ENCODE data around the gene MAK.
"Not testable (repeated sequence)": the region's sequence is repeated elsewhere in the genome, so short reads cannot be mapped to it uniquely, and the experiment has no call there.

The MAK gene

DNA sequence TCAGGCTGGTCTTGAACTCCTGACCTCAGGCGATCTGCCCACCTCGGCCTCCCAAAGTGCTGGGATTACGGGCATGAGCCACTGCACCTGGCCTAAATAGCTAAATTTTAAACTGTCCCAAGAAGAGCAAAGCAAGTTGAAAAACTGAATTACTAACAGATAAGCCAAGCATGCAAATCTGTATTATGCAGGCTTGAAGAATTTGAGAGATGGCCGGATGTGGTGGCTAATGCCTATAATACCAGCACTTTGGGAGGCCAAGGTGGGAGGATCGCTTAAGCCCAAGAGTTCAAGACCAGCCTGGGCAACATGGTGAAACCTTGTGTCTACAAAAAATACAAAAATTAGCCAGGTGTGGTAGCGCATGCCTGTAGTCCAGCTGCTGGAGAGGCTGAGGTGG, 24.2 kb downstream of the MAK start:
- ChIA-PET CTCF (interaction anchor here (0.7 kb wide), 1 partner anchor 46 kb away, joined by 3 read pairs; no protein-coding TSS in a partner anchor), POLR2A (interaction anchor here (0.9 kb wide), 1 partner anchor 9 kb away, joined by 3 read pairs; no protein-coding TSS in a partner anchor)
- DNase-seq; H3K9me3 ChIP-seq (ENCODE audit: control extremely low read depth in 1 of 5, control insufficient read depth in 4 of 5, insufficient read depth in 2 of 5, low read depth in 1 of 5, low read length in 4 of 5); H3K36me3 ChIP-seq (ENCODE audit: control insufficient read depth in 4 of 4, insufficient read depth in 4 of 4, low read length in 3 of 4); H3K27ac ChIP-seq (ENCODE audit: insufficient read depth in 1 of 2, low read depth in 1 of 2, low read length in 2 of 2, poor library complexity in 1 of 2, severe bottlenecking in 2 of 2); H3K4me3 ChIP-seq (ENCODE audit: control insufficient read depth in 1 of 7, extremely low read depth in 1 of 7, insufficient read depth in 4 of 7, low read depth in 2 of 7, low read length in 6 of 7); H3K4me1 ChIP-seq (ENCODE audit: control extremely low read depth in 1 of 4, control insufficient read depth in 4 of 4, insufficient read depth in 4 of 4, low read length in 3 of 4); H3K27me3 ChIP-seq (replicated peaks in 2 of 5; ENCODE audit: control insufficient read depth in 4 of 5, insufficient read depth in 5 of 5, low read length in 4 of 5): not testable (repeated sequence)
- 100% methylated on average over 3 of the region's 6 CpGs for WGBS (ENCODE audit: insufficient coverage)

DNA sequence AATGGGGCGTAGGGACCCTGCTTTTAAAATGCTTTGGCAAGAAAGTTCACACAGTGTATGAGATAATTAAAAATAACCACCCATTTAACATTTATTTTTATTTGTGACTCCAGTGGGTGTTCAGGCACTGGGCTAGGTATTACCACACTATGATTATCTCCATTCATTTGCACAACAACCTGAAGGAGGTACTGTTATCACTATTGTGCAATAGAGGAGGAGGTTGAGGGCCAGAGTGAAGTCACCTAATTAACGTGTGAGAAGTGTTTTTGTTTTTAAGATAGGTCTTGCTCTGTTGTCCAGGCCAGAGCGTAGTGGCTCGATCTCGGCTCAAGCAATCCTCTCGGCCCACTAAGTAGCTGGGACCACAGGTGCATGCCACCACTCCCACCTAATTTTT, 29.2 kb downstream of the MAK start:
- peaks cover 0 to 3% (median 0%) of the 10 kb centered on the region in 4 experiments for H3K36me3 ChIP-seq (ENCODE audit: control insufficient read depth in 4 of 4, insufficient read depth in 4 of 4, low read length in 3 of 4)
- H3K27me3 ChIP-seq (replicated peaks in 2 of 5; ENCODE audit: control insufficient read depth in 4 of 5, insufficient read depth in 5 of 5, low read length in 4 of 5) = no peaks in the 10 kb centered on the region
- DNase-seq = no peak
- POLR2A ChIA-PET = no interaction called here
- no peak overlapping the region for H3K4me3 ChIP-seq (ENCODE audit: control insufficient read depth in 1 of 7, extremely low read depth in 1 of 7, insufficient read depth in 4 of 7, low read depth in 2 of 7, low read length in 6 of 7)
- CTCF ChIA-PET = interaction anchor here (1.6 kb wide), 1 partner anchor 327 kb away, joined by 3 read pairs; no protein-coding TSS in a partner anchor
- no peaks in the 10 kb centered on the region for H3K9me3 ChIP-seq (ENCODE audit: control extremely low read depth in 1 of 5, control insufficient read depth in 4 of 5, insufficient read depth in 2 of 5, low read depth in 1 of 5, low read length in 4 of 5)
- no peaks in the 10 kb centered on the region for H3K4me1 ChIP-seq (ENCODE audit: control extremely low read depth in 1 of 4, control insufficient read depth in 4 of 4, insufficient read depth in 4 of 4, low read length in 3 of 4)
- no peak overlapping the region for H3K27ac ChIP-seq (ENCODE audit: insufficient read depth in 1 of 2, low read depth in 1 of 2, low read length in 2 of 2, poor library complexity in 1 of 2, severe bottlenecking in 2 of 2)
- WGBS (ENCODE audit: insufficient coverage) = 97% methylated on average over 4 of the region's 6 CpGs

DNA sequence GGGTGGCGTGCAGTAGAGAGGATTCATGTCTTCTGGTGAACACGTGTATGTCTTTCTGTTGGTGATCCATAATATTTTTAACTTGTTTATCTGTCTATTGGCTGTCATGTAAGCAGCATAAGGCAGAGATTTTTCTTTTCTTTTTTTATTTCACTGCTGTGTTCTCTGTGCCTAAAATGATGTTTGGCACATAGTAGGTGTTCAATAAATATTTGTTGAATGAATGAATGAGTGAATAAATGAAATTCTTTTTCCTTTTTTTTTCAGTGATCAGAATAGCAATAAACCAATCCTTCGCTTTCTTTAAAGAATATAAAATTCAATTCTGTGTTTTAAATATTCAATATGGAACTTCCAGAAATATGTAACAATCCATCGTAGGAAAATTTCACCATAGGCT, 30.0 kb downstream of the MAK start:
- no peak for DNase-seq
- H3K9me3 ChIP-seq (ENCODE audit: control extremely low read depth in 1 of 5, control insufficient read depth in 4 of 5, insufficient read depth in 2 of 5, low read depth in 1 of 5, low read length in 4 of 5) = no peaks in the 10 kb centered on the region
- ChIA-PET POLR2A (no interaction called here), CTCF (interaction anchor here (1.6 kb wide), 1 partner anchor 326 kb away, joined by 3 read pairs; no protein-coding TSS in a partner anchor)
- no CpG with 5 or more reads among the region's 4 CpGs for WGBS (ENCODE audit: insufficient coverage)
- H3K4me3 ChIP-seq (ENCODE audit: control insufficient read depth in 1 of 7, extremely low read depth in 1 of 7, insufficient read depth in 4 of 7, low read depth in 2 of 7, low read length in 6 of 7) = no peak overlapping the region
- H3K36me3 ChIP-seq (ENCODE audit: control insufficient read depth in 4 of 4, insufficient read depth in 4 of 4, low read length in 3 of 4) = peaks cover 0 to 3% (median 0%) of the 10 kb centered on the region in 4 experiments
- no peaks in the 10 kb centered on the region for H3K27me3 ChIP-seq (replicated peaks in 2 of 5; ENCODE audit: control insufficient read depth in 4 of 5, insufficient read depth in 5 of 5, low read length in 4 of 5)
- no peaks in the 10 kb centered on the region for H3K4me1 ChIP-seq (ENCODE audit: control extremely low read depth in 1 of 4, control insufficient read depth in 4 of 4, insufficient read depth in 4 of 4, low read length in 3 of 4)
- H3K27ac ChIP-seq (ENCODE audit: insufficient read depth in 1 of 2, low read depth in 1 of 2, low read length in 2 of 2, poor library complexity in 1 of 2, severe bottlenecking in 2 of 2) = no peak overlapping the region

DNA sequence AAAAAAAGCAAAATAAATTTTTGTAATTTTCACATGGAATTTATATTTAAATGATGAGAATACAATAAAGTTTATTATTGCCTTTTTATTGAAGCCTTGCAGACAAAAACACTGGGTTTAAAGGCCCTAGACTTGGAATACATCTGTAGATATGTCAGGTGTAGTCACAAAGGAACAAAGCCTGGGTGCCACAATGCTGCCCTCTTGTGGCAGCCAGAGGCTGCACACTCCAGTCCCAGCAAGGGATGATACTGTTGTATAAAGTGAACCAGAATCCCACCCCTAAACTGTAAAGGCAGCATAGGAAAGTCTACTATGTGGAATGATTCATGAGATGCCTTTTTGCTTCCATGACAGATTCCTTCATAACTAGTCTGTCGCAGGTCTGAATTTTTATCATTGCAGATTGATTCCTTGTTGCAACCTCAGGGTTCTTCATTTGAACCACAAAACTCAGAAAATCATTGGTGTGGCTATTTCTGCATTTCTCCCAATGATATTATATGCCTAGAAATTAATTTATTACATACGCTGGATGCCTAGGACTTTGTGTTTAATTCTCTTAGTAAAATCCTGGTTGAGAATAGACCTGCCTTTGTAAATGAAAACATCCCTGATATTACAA, 37.0 kb downstream of the MAK start:
- Histone ChIP-seq H3K4me3 (ENCODE audit: control insufficient read depth in 1 of 7, extremely low read depth in 1 of 7, insufficient read depth in 4 of 7, low read depth in 2 of 7, low read length in 6 of 7) (no peak overlapping the region), H3K36me3 (ENCODE audit: control insufficient read depth in 4 of 4, insufficient read depth in 4 of 4, low read length in 3 of 4) (no peaks in the 10 kb centered on the region), H3K27ac (ENCODE audit: insufficient read depth in 1 of 2, low read depth in 1 of 2, low read length in 2 of 2, poor library complexity in 1 of 2, severe bottlenecking in 2 of 2) (no peak overlapping the region), H3K27me3 (replicated peaks in 2 of 5; ENCODE audit: control insufficient read depth in 4 of 5, insufficient read depth in 5 of 5, low read length in 4 of 5) (no peaks in the 10 kb centered on the region), H3K4me1 (ENCODE audit: control extremely low read depth in 1 of 4, control insufficient read depth in 4 of 4, insufficient read depth in 4 of 4, low read length in 3 of 4) (no peaks in the 10 kb centered on the region), H3K9me3 (ENCODE audit: control extremely low read depth in 1 of 5, control insufficient read depth in 4 of 5, insufficient read depth in 2 of 5, low read depth in 1 of 5, low read length in 4 of 5) (no peaks in the 10 kb centered on the region)
- ChIA-PET CTCF (interaction anchor here (0.8 to 3.5 kb wide), 16 partner anchors 9 to 332 kb away, joined by 3 to 48 read pairs (median 3); no protein-coding TSS in a partner anchor), POLR2A (no interaction called here)
- WGBS (ENCODE audit: insufficient coverage) = 13% methylated on average over 1 of the region's 2 CpGs
- peak; percentile 48 to 71 (median 66) for DNase-seq

DNA sequence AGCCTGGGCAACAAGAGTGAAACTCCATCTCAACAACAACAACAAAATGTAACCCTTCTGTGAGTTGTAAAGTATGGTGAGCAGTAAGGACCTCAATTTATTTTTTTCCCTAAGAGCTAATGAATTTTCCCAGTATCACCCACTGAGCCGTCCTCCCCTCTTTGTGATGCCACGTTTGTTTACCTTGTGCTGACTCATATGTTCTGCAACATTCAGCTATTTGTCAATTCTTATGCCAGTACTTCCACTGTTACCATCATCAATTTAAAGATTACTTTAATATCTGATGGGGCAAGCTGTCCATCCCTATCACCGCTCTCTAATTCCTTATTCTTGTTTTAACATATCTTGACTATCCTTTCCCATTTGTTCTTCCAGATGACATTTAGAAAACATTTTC, 37.5 kb downstream of the MAK start:
- Histone ChIP-seq H3K27ac (ENCODE audit: insufficient read depth in 1 of 2, low read depth in 1 of 2, low read length in 2 of 2, poor library complexity in 1 of 2, severe bottlenecking in 2 of 2) (no peak overlapping the region), H3K36me3 (ENCODE audit: control insufficient read depth in 4 of 4, insufficient read depth in 4 of 4, low read length in 3 of 4) (no peaks in the 10 kb centered on the region), H3K9me3 (ENCODE audit: control extremely low read depth in 1 of 5, control insufficient read depth in 4 of 5, insufficient read depth in 2 of 5, low read depth in 1 of 5, low read length in 4 of 5) (no peaks in the 10 kb centered on the region), H3K27me3 (replicated peaks in 2 of 5; ENCODE audit: control insufficient read depth in 4 of 5, insufficient read depth in 5 of 5, low read length in 4 of 5) (no peaks in the 10 kb centered on the region), H3K4me3 (ENCODE audit: control insufficient read depth in 1 of 7, extremely low read depth in 1 of 7, insufficient read depth in 4 of 7, low read depth in 2 of 7, low read length in 6 of 7) (no peak overlapping the region), H3K4me1 (ENCODE audit: control extremely low read depth in 1 of 4, control insufficient read depth in 4 of 4, insufficient read depth in 4 of 4, low read length in 3 of 4) (no peaks in the 10 kb centered on the region)
- ChIA-PET CTCF (interaction anchor here (0.6 to 3.5 kb wide), 10 partner anchors 14 to 331 kb away, joined by 3 to 48 read pairs (median 3); no protein-coding TSS in a partner anchor), POLR2A (no interaction called here)
- 94% methylated on average over 2 of the region's 3 CpGs for WGBS (ENCODE audit: insufficient coverage)
- no peak for DNase-seq

DNA sequence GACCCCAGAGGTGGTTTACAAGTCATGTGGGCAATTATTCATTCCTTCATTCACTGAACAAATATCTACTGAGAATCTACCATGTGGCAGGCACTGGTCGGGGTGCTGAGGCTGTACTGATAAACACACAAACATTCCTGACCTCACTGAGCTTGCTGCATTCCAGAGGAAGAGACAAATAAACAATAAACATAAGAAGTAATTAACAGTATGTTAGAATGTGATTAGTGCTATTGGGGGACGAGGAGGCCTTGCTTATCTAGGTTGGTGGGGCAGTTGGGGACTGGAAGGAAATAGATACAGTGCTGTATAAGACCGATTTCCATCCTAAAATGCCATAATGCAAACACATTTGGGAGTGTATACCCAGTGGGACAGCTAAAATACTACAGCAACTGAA, 44.1 kb downstream of the MAK start:
- ChIA-PET POLR2A (no interaction called here), CTCF (interaction anchor here (1.2 to 3.0 kb wide), 5 partner anchors 9 to 318 kb away, joined by 3 to 12 read pairs (median 4); no protein-coding TSS in a partner anchor)
- Histone ChIP-seq H3K4me1 (ENCODE audit: control extremely low read depth in 1 of 4, control insufficient read depth in 4 of 4, insufficient read depth in 4 of 4, low read length in 3 of 4) (no peaks in the 10 kb centered on the region), H3K9me3 (ENCODE audit: control extremely low read depth in 1 of 5, control insufficient read depth in 4 of 5, insufficient read depth in 2 of 5, low read depth in 1 of 5, low read length in 4 of 5) (no peaks in the 10 kb centered on the region), H3K27me3 (replicated peaks in 2 of 5; ENCODE audit: control insufficient read depth in 4 of 5, insufficient read depth in 5 of 5, low read length in 4 of 5) (no peaks in the 10 kb centered on the region), H3K36me3 (ENCODE audit: control insufficient read depth in 4 of 4, insufficient read depth in 4 of 4, low read length in 3 of 4) (peaks cover 0 to 2% (median 0%) of the 10 kb centered on the region in 4 experiments), H3K27ac (ENCODE audit: insufficient read depth in 1 of 2, low read depth in 1 of 2, low read length in 2 of 2, poor library complexity in 1 of 2, severe bottlenecking in 2 of 2) (no peak overlapping the region), H3K4me3 (ENCODE audit: control insufficient read depth in 1 of 7, extremely low read depth in 1 of 7, insufficient read depth in 4 of 7, low read depth in 2 of 7, low read length in 6 of 7) (no peak overlapping the region)
- 91% methylated on average over 1 of the region's 3 CpGs for WGBS (ENCODE audit: insufficient coverage)
- peak; percentile 13 to 70 (median 30) for DNase-seq

DNA sequence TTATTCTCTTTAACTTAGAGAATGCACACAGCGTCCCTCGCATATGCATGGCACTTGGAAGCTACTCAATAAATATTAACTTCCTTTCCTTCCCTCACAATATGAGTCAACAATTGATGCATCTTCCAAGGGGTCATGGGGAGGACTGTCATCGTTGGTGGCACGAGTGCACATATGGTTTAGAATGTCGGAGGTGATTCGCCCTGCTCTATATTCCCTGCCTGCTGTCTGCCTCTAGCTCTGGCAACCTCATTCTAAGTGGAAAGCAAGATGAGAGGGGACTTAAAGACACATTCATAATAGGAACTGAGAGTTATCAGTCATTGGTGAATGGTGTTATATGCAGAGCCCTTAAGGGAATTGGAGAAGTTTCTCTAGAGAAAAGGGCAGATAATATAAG, 44.6 kb downstream of the MAK start:
- Histone ChIP-seq H3K4me3 (ENCODE audit: control insufficient read depth in 1 of 7, extremely low read depth in 1 of 7, insufficient read depth in 4 of 7, low read depth in 2 of 7, low read length in 6 of 7) (no peak overlapping the region), H3K27ac (ENCODE audit: insufficient read depth in 1 of 2, low read depth in 1 of 2, low read length in 2 of 2, poor library complexity in 1 of 2, severe bottlenecking in 2 of 2) (no peak overlapping the region), H3K36me3 (ENCODE audit: control insufficient read depth in 4 of 4, insufficient read depth in 4 of 4, low read length in 3 of 4) (peaks cover 0 to 2% (median 0%) of the 10 kb centered on the region in 4 experiments), H3K4me1 (ENCODE audit: control extremely low read depth in 1 of 4, control insufficient read depth in 4 of 4, insufficient read depth in 4 of 4, low read length in 3 of 4) (no peaks in the 10 kb centered on the region), H3K9me3 (ENCODE audit: control extremely low read depth in 1 of 5, control insufficient read depth in 4 of 5, insufficient read depth in 2 of 5, low read depth in 1 of 5, low read length in 4 of 5) (no peaks in the 10 kb centered on the region), H3K27me3 (replicated peaks in 2 of 5; ENCODE audit: control insufficient read depth in 4 of 5, insufficient read depth in 5 of 5, low read length in 4 of 5) (no peaks in the 10 kb centered on the region)
- POLR2A ChIA-PET = no interaction called here
- CTCF ChIA-PET = interaction anchor here (1.2 to 3.0 kb wide), 4 partner anchors 9 to 315 kb away, joined by 3 to 12 read pairs (median 4); no protein-coding TSS in a partner anchor
- 96% methylated on average over 6 of the region's 6 CpGs for WGBS (ENCODE audit: insufficient coverage)
- no peak for DNase-seq
